A549 (cell line): Measurements from ENCODE around the gene THEM5. TPM values are rescaled to one million over a fixed set of nuclear protein-coding genes. Genes with fewer than 3 reads are reported as not detected.

Experiments used
- ATAC-seq, 2 experiments: fragments of 200-7000 bp in 1 of 2; fragments of >200 bp in 1 of 2; cut with Nextera tagmentation in 1 of 2; cut with Tn5 transposase in 1 of 2; 3 replicates each; pipeline versions ENCODE4 v1.8.0 to v1.9.1; 2018 to 2020; ENCODE audit warnings: mild to moderate bottlenecking in 1 of 2, moderate library complexity in 1 of 2
- CTCF ChIA-PET: fragments of 300-600 bp; sonication (Branson Sonifier 250); formaldehyde crosslinking; extraction: SDS; loops from one replicate; lab custom pipeline; 2021; ENCODE audit warnings: antibody characterized with exemption, inconsistent platforms; lab: Yijun Ruan, JAX
- POLR2A ChIA-PET: fragments of 350-600 bp; formaldehyde crosslinking; extraction: SDS; loops from one replicate; lab custom pipeline; 2021; ENCODE audit warnings: antibody characterized with exemption, inconsistent platforms; lab: Yijun Ruan, JAX
- DNase-seq, 2 experiments: peaks; one replicate each; pipeline versions ENCODE4 v3.0.0 to v3.0.0-alpha.2; 2011 to 2016; ENCODE audit warnings: low read depth in 1 of 2, low spot score in 1 of 2
- FAIRE-seq: peaks from 2 replicates; lab custom pipeline; 2011; peaks lifted over from hg19 to GRCh38; lab: Jason Lieb, UNC
- H3K27ac ChIP-seq, 2 experiments: fragments of >200 bp; sonication (Bioruptor Twin); formaldehyde crosslinking; 3 replicates each; pipeline ENCODE4 v1.5.1; 2016 to 2017
- H3K4me1 ChIP-seq: fragments of >200 bp; sonication (Bioruptor Twin); formaldehyde crosslinking; 3 replicates; pipeline ENCODE4 v1.6.1; 2016
- H3K4me2 ChIP-seq: fragments of >200 bp; sonication (Bioruptor Twin); formaldehyde crosslinking; 3 replicates; pipeline ENCODE4 v1.6.1; 2016
- H3K4me3 ChIP-seq: fragments of >200 bp; sonication (Bioruptor Twin); formaldehyde crosslinking; 3 replicates; pipeline ENCODE4 v1.5.1; 2016
- H3K9me3 ChIP-seq: fragments of >200 bp; sonication (Bioruptor Twin); formaldehyde crosslinking; 3 replicates; pipeline ENCODE4 v1.6.1; 2016
- CBX2 ChIP-seq: fragments of 200-600 bp; sonication (generic); IDR thresholded peaks from 2 replicates; pipeline ENCODE4 v1.6.1; 2016; ENCODE audit warnings: low read depth, mild to moderate bottlenecking, borderline replicate concordance
- CTCF ChIP-seq: fragments of >200 bp; sonication (Bioruptor Twin); formaldehyde crosslinking; IDR thresholded peaks from 3 replicates; pipeline ENCODE4 v1.5.1; 2016
- EHMT2 ChIP-seq: fragments of 200-600 bp; sonication (generic); IDR thresholded peaks from 2 replicates; pipeline ENCODE4 v1.6.1; 2016; ENCODE audit warnings: antibody characterized with exemption, low read depth, mild to moderate bottlenecking, moderate library complexity
- ELK1 ChIP-seq: fragments of 150-350 bp; IDR thresholded peaks from 2 replicates; pipeline ENCODE4 v1.6.1; 2014; ENCODE audit warnings: low read depth, mild to moderate bottlenecking, low read length
- ESRRA ChIP-seq: fragments of 150-350 bp; IDR thresholded peaks from 2 replicates; pipeline ENCODE4 v1.6.1; 2014; ENCODE audit warnings: mild to moderate bottlenecking, low read length, borderline replicate concordance
- FOSL2 ChIP-seq, 2 experiments: fragments of 450-650 bp in 1 of 2; fragments of >200 bp in 1 of 2; sonication (Bioruptor Twin) in 1 of 2; formaldehyde crosslinking; IDR thresholded peaks; 2 replicates each; pipeline versions ENCODE4 v1.5.0 to v1.6.1; 2016 to 2020; ENCODE audit warnings: mild to moderate bottlenecking in 1 of 2, moderate library complexity in 1 of 2
- GATA3 ChIP-seq: IDR thresholded peaks from 2 replicates; pipeline ENCODE4 v1.6.1; 2012; ENCODE audit warnings: borderline replicate concordance
- HES2 ChIP-seq: fragments of >200 bp; sonication (Bioruptor Twin); formaldehyde crosslinking; IDR thresholded peaks from 2 replicates; pipeline ENCODE4 v1.6.1; 2016
- HOXB13 ChIP-seq: fragments of 250-450 bp; sonication (Bioruptor Pico); IDR thresholded peaks from 2 replicates; pipeline ENCODE4 v1.5.0; 2020; ENCODE audit warnings: low read depth, mild to moderate bottlenecking, moderate library complexity
- HOXB5 ChIP-seq: fragments of 250-450 bp; sonication (Bioruptor Pico); IDR thresholded peaks from 2 replicates; pipeline ENCODE4 v1.5.0; 2020; ENCODE audit warnings: mild to moderate bottlenecking, moderate library complexity
- JUNB ChIP-seq: fragments of >200 bp; sonication (Bioruptor Twin); formaldehyde crosslinking; IDR thresholded peaks from 2 replicates; pipeline ENCODE4 v1.6.1; 2016
- NFE2L2 ChIP-seq: fragments of 150-350 bp; conservative IDR thresholded peaks from 2 replicates; pipeline ENCODE4 v1.6.1; 2014; ENCODE audit warnings: low read length
- NR3C1 ChIP-seq: fragments of >200 bp; sonication (Bioruptor Twin); formaldehyde crosslinking; IDR thresholded peaks from 3 replicates; pipeline ENCODE4 v1.6.1; 2017
- POLR2AphosphoS2 ChIP-seq: conservative IDR thresholded peaks from 2 replicates; pipeline ENCODE4 v1.6.1; 2012; ENCODE audit warnings: low read length, improper control_type of control experiment, inconsistent platforms
- REST ChIP-seq: fragments of 200-600 bp; sonication (generic); IDR thresholded peaks from 2 replicates; pipeline ENCODE4 v1.6.1; 2016; ENCODE audit warnings: antibody characterized with exemption, mild to moderate bottlenecking, moderate library complexity
- USF2 ChIP-seq: fragments of 450-650 bp; IDR thresholded peaks from 2 replicates; pipeline ENCODE4 v1.6.1; 2014; ENCODE audit warnings: antibody characterized with exemption
- ZC3H11A ChIP-seq: fragments of 450-650 bp; IDR thresholded peaks from 2 replicates; pipeline ENCODE4 v1.6.1; 2014; ENCODE audit warnings: antibody characterized with exemption, mild to moderate bottlenecking
- ZSCAN20 ChIP-seq: fragments of 250-450 bp; sonication (Bioruptor Pico); IDR thresholded peaks from 2 replicates; pipeline ENCODE4 v1.8.0; 2022; ENCODE audit warnings: mild to moderate bottlenecking, moderate library complexity
- WGBS: methylation state at CpG from one replicate; pipeline ENCODE4 v1.1.6; 2017; ENCODE audit errors: missing lambda C conversion rate; 5-methylcytosine and 5-hydroxymethylcytosine counted together
- polyA plus RNA-seq, 4 experiments: library from polyadenylated mRNA; depleted of rRNA in 3 of 4; stranded (reverse); fragments of >200 nt; fragmentation: RNase III in 1 of 4; extraction: RNeasy Plus Mini Kit Qiagen cat#74134 plus additional on column Dnase treatment in 1 of 4; gene quantifications; 2 replicates in 3 of 4; 3 replicates in 1 of 4; pipeline ENCODE4 v1.2.3, GENCODE V29; 2011 to 2017

The THEM5 gene
- polyA plus RNA-seq, 2 of the 4 experiments (the other 2 are of a cell fraction): not detected

GRCh38 chr1:151854658-151855057 lies 1.1 kb upstream of the THEM5 start (continued):
- TF ChIP-seq USF2: no peak

- FAIRE-seq (no peak), ATAC-seq (no peak), DNase-seq (no peak)
- TF ChIP-seq ELK1: no peak
- no peak for TF ChIP-seq POLR2AphosphoS2
- TF ChIP-seq HOXB5 (CRISPR knock-in tag): no peak
- no peak for TF ChIP-seq ESRRA
- no peak for TF ChIP-seq ZSCAN20 (CRISPR knock-in tag)
- no peak for TF ChIP-seq CTCF
- TF ChIP-seq HES2: no peak
- TF ChIP-seq JUNB: no peak
- no peak for TF ChIP-seq FOSL2 (IDR thresholded peaks at IDR 0.05)
- no peak for TF ChIP-seq FOSL2 (CRISPR knock-in tag; IDR thresholded peaks at IDR 0.05)
- no peak for TF ChIP-seq NFE2L2
- TF ChIP-seq EHMT2: no peak
- no peak for TF ChIP-seq HOXB13 (CRISPR knock-in tag)
- no peak for TF ChIP-seq GATA3
- no peak overlapping the region for H3K4me3 ChIP-seq
- POLR2A ChIA-PET: no interaction called here
- no peak overlapping the region for H3K4me2 ChIP-seq
- 60% methylated on average over 4 of the region's 4 CpGs for WGBS
- no peaks in the 10 kb centered on the region for H3K4me1 ChIP-seq
- CTCF ChIA-PET: interaction anchor here (1.0 to 1.9 kb wide), 4 partner anchors 16 to 259 kb away, joined by 3 to 5 read pairs (median 4); no protein-coding TSS in a partner anchor
- no peak overlapping the region for H3K27ac ChIP-seq
- no peaks in the 10 kb centered on the region for H3K9me3 ChIP-seq
These were observed 779 bp downstream of the THEM5 start for GRCh38 chr1:151852733-151853132.

- ChIA-PET CTCF (interaction anchor here (1.1 to 1.9 kb wide), 3 partner anchors 15 to 258 kb away, joined by 3 to 5 read pairs (median 4); no protein-coding TSS in a partner anchor), POLR2A (no interaction called here)
- ATAC-seq (no peak), DNase-seq (no peak), FAIRE-seq (no peak)
- no peak for TF ChIP-seq NR3C1
- H3K9me3 ChIP-seq: no peaks in the 10 kb centered on the region
- no peaks in the 10 kb centered on the region for H3K4me1 ChIP-seq
- no peak overlapping the region for H3K4me2 ChIP-seq
- H3K27ac ChIP-seq: no peak overlapping the region
- no peak overlapping the region for H3K4me3 ChIP-seq
- WGBS: 59% methylated on average over 8 of the region's 8 CpGs
These were observed 1.6 kb downstream of the THEM5 start for GRCh38 chr1:151851886-151852285.

- Histone ChIP-seq H3K4me3 (no peak overlapping the region), H3K27ac (no peak overlapping the region)
- TF ChIP-seq CBX2 (no peak), ZC3H11A (no peak), REST (no peak)
- TF ChIP-seq, all 56 proteins: peak for 0
- no peak for FAIRE-seq
- Histone ChIP-seq H3K4me1 (peaks cover 11% of the 10 kb centered on the region; the same call in 2 of the 3 replicates), H3K9me3 (no peaks in the 10 kb centered on the region), H3K4me2 (no peak overlapping the region)
- ChIA-PET POLR2A (interaction anchor here (0.7 kb wide), 1 partner anchor 9 kb away, joined by 3 read pairs; no protein-coding TSS in a partner anchor), CTCF (interaction anchor here (2.7 to 6.5 kb wide), 2 partner anchors 8 to 13 kb away, joined by 7 to 51 read pairs; no protein-coding TSS in a partner anchor)
- no peak for ATAC-seq
- DNase-seq: no peak
These were observed 3.6 kb downstream of the THEM5 start for GRCh38 chr1:151849871-151850270.
